Tibial artery (tissue), 4 donors: Measurements from ENCODE around the gene RNLS.
"Not testable (repeated sequence)": the region's sequence is repeated elsewhere in the genome, so short reads cannot be mapped to it uniquely, and the experiment has no call there.

ENCODE experiments used
- DNase-seq, 2 donors: peaks; one replicate each; pipeline ENCODE4 v3.0.0-alpha.2; 2019
- H3K27ac ChIP-seq, 2 donors: fragments of 200-600 bp; sonication (generic) in 1 of 2; 1 replicate in 1 of 2; 2 replicates in 1 of 2; pipeline ENCODE4 v1.5.1; 2018 to 2019; ENCODE audit warnings: mild to moderate bottlenecking in 1 of 2
- H3K27me3 ChIP-seq, 2 donors: fragments of 200-600 bp; sonication (generic) in 1 of 2; one replicate each; pipeline versions ENCODE4 v1.5.1 to v1.6.0; 2016 to 2019
- H3K36me3 ChIP-seq, 3 donors: fragments of 200-600 bp; sonication (generic) in 2 of 3; one replicate each; pipeline ENCODE4 v1.5.1; 2016 to 2019; ENCODE audit warnings: mild to moderate bottlenecking in 2 of 3
- H3K4me1 ChIP-seq, 4 donors: fragments of 200-600 bp; sonication (generic) in 2 of 4; 1 replicate in 3 of 4; 2 replicates in 1 of 4; pipeline ENCODE4 v1.5.1; 2016 to 2019
- H3K4me3 ChIP-seq, 2 donors: fragments of 200-600 bp; sonication (generic) in 1 of 2; 1 replicate in 1 of 2; 2 replicates in 1 of 2; pipeline ENCODE4 v1.5.1; 2018 to 2019; ENCODE audit warnings: mild to moderate bottlenecking in 2 of 2
- H3K9me3 ChIP-seq, 3 donors: fragments of 200-600 bp; sonication (generic) in 1 of 3; one replicate each; pipeline ENCODE4 v1.5.1; 2016 to 2019
- CTCF ChIP-seq, 2 experiments: fragments of 200-600 bp in 1 of 2; fragments of 450-650 bp in 1 of 2; IDR thresholded peaks; one replicate each; pipeline ENCODE4 v1.5.1; 2017 to 2019; ENCODE audit warnings: antibody characterized with exemption in 2 of 2, mild to moderate bottlenecking in 1 of 2, moderate library complexity in 1 of 2
- intact Hi-C: fragments of 100-400 bp; cut with DNase I; formaldehyde crosslinking; loops from one replicate; pipeline ENCODE4 v1.15.0; 2023; ENCODE audit warnings: low total_unique reads

The RNLS gene

GRCh38 chr10:88370713-88371112 lies 212.4 kb downstream of the RNLS start:
- Histone ChIP-seq H3K36me3 (no peaks in the 10 kb centered on the region), H3K27ac (no peak overlapping the region), H3K4me1 (no peaks in the 10 kb centered on the region), H3K9me3 (no peaks in the 10 kb centered on the region), H3K4me3 (no peak overlapping the region), H3K27me3 (no peaks in the 10 kb centered on the region)
- no peak for TF ChIP-seq CTCF (IDR thresholded peaks at IDR 0.05)
- DNase-seq = no peak
- intact Hi-C loops = no loop called here

- intact Hi-C loops = no loop called here
- no peaks in the 10 kb centered on the region for H3K36me3 ChIP-seq
- H3K4me3 ChIP-seq = no peak overlapping the region
- no peaks in the 10 kb centered on the region for H3K4me1 ChIP-seq
- DNase-seq = no peak
- no peaks in the 10 kb centered on the region for H3K9me3 ChIP-seq
- no peak overlapping the region for H3K27ac ChIP-seq
- no peak for TF ChIP-seq CTCF (IDR thresholded peaks at IDR 0.05)
- H3K27me3 ChIP-seq = no peaks in the 10 kb centered on the region
Measured at GRCh38 chr10:88366772-88367171, 216.3 kb downstream of the RNLS start.

- Histone ChIP-seq H3K4me3 (no peak overlapping the region), H3K27me3 (no peaks in the 10 kb centered on the region), H3K27ac (no peak overlapping the region), H3K36me3 (peaks cover 0 to 3% (median 0%) of the 10 kb centered on the region in 3 donors), H3K4me1 (no peaks in the 10 kb centered on the region), H3K9me3 (no peaks in the 10 kb centered on the region)
- DNase-seq = no peak
- intact Hi-C loops = no loop called here
- no peak for TF ChIP-seq CTCF (IDR thresholded peaks at IDR 0.05)
Measured at GRCh38 chr10:88361995-88362807, 220.9 kb downstream of the RNLS start.

- Histone ChIP-seq H3K4me1 (no peaks in the 10 kb centered on the region), H3K36me3 (peaks cover 0 to 3% (median 0%) of the 10 kb centered on the region in 3 donors), H3K9me3 (no peaks in the 10 kb centered on the region), H3K27ac (no peak overlapping the region), H3K27me3 (no peaks in the 10 kb centered on the region), H3K4me3 (no peak overlapping the region)
- intact Hi-C loops = no loop called here
- no peak for DNase-seq
- TF ChIP-seq CTCF (IDR thresholded peaks at IDR 0.05) = no peak
Measured at GRCh38 chr10:88361494-88361893, 221.6 kb downstream of the RNLS start.

GRCh38 chr10:88355750-88356149 lies 227.4 kb downstream of the RNLS start:
- H3K36me3 ChIP-seq, H3K27me3 ChIP-seq, intact Hi-C loops, H3K9me3 ChIP-seq, H3K4me3 ChIP-seq, DNase-seq, H3K4me1 ChIP-seq, H3K27ac ChIP-seq: not testable (repeated sequence)

GRCh38 chr10:88347597-88348304 lies 235.4 kb downstream of the RNLS start:
- intact Hi-C loops = no loop called here
- no peak for TF ChIP-seq CTCF (IDR thresholded peaks at IDR 0.05)
- Histone ChIP-seq H3K27me3 (no peaks in the 10 kb centered on the region), H3K4me1 (peaks cover 0 to 29% (median 7%) of the 10 kb centered on the region in 4 donors), H3K9me3 (no peaks in the 10 kb centered on the region), H3K4me3 (no peak overlapping the region), H3K27ac (no peak overlapping the region), H3K36me3 (no peaks in the 10 kb centered on the region)
- DNase-seq = no peak
